Measurements from ENCODE around the gene PMVK. TPM values are rescaled to one million over a fixed set of nuclear protein-coding genes. Genes with fewer than 3 reads are reported as not detected.

Gene PMVK
- total and polyA plus RNA-seq, 10 of the 15 experiments (the other 5 are each of a cell fraction or from before 2014, with no cell fraction given) = 6.0 to 121 (median 49.4) TPM

- no peak for ATAC-seq
- H3K27ac ChIP-seq (ENCODE audit: control insufficient read depth, insufficient read depth) = no peak overlapping the region
- H3K9me3 ChIP-seq (replicated peaks; ENCODE audit: control insufficient read depth, insufficient read depth, low read length) = no peaks in the 10 kb centered on the region
- peaks cover 4 to 8% of the 10 kb centered on the region in 2 experiments; a peak in 3 of 4 replicates for H3K36me3 ChIP-seq (ENCODE audit: control insufficient read depth in 2 of 2, insufficient read depth in 2 of 2, low read length in 1 of 2)
- H2AFZ ChIP-seq (ENCODE audit: control insufficient read depth, low read depth, low read length) = no peak overlapping the region
- H3K4me1 ChIP-seq (ENCODE audit: control insufficient read depth, insufficient read depth, low read length) = peaks cover 28% of the 10 kb centered on the region
- POLR2A ChIA-PET = interaction anchor here (0.6 to 9.8 kb wide), 7 partner anchors 11 to 301 kb away, joined by 3 to 140 read pairs (median 4); partner anchors contain the start of genes CLK2, FLAD1, PBXIP1 and PMVK
- in situ Hi-C loops (cut with MboI) = no loop called here
- FAIRE-seq = no peak
- CTCF ChIA-PET = interaction anchor here (0.6 to 20.6 kb wide), 8 partner anchors 10 to 45 kb away, joined by 3 to 226 read pairs (median 4); partner anchors contain the start of genes LENEP, PBXIP1, PYGO2 and ZBTB7B
- RAD21 ChIA-PET (ENCODE audit: unreplicated experiment) = interaction anchor here (0.9 to 2.8 kb wide), 4 partner anchors 11 to 27 kb away, joined by 3 to 20 read pairs (median 9); partner anchors contain the start of genes FLAD1 and PYGO2
- H3K79me2 ChIP-seq (ENCODE audit: control insufficient read depth, insufficient read depth, low read length) = peaks cover 65% of the 10 kb centered on the region
- BruUV-seq (replicated peaks) = no TSS peak
- no peak for DNase-seq (ENCODE audit: low read depth, low spot score)
- H3K4me3 ChIP-seq = no peak overlapping the region
- H3K9ac ChIP-seq (ENCODE audit: control insufficient read depth, insufficient read depth, low read length) = no peak overlapping the region
- intact Hi-C loops (cut with micrococcal nuclease; ENCODE audit: unreplicated experiment) = loop anchor here (5.0 kb wide), 1 partner anchor 90 kb away; the partner anchor contains the start of gene EFNA4
- SMC1A ChIA-PET (ENCODE audit: uncharacterized antibody, unreplicated experiment) = interaction anchor here (1.4 to 3.2 kb wide), 4 partner anchors 11 to 102 kb away, joined by 3 to 21 read pairs (median 5); partner anchors contain the start of genes FLAD1, KCNN3 and PBXIP1
- 97% methylated on average over 3 of the region's 3 CpGs for WGBS (ENCODE audit: insufficient coverage, insufficient replicate concordance, low lambda C conversion rate, missing lambda C conversion rate)
- no peaks in the 10 kb centered on the region for H3K27me3 ChIP-seq (replicated peaks in 1 of 2; ENCODE audit: control insufficient read depth in 2 of 2, insufficient read depth in 2 of 2, low read length in 1 of 2)
- TF ChIP-seq EED (IDR thresholded peaks at IDR 0.05; ENCODE audit: low read depth) = no peak
- TF ChIP-seq CEBPB (IDR thresholded peaks at IDR 0.05; ENCODE audit: borderline replicate concordance in 1 of 2, low read depth in 2 of 2, low read length in 2 of 2) = no peak
- no peak for TF ChIP-seq MYC (IDR thresholded peaks at IDR 0.05; ENCODE audit: insufficient read depth, insufficient read length, insufficient replicate concordance, low read length, severe bottlenecking)
- TF ChIP-seq ZBED1 (IDR thresholded peaks at IDR 0.05; ENCODE audit: borderline replicate concordance) = no peak
- TF ChIP-seq CHD1 (IDR thresholded peaks at IDR 0.05; ENCODE audit: low read depth, low read length) = no peak
- no peak for TF ChIP-seq KAT2A (conservative IDR thresholded peaks at IDR 0.05; ENCODE audit: control insufficient read depth, low read depth, low read length)
- H4K20me1 ChIP-seq (ENCODE audit: control insufficient read depth, insufficient read depth) = no peaks in the 10 kb centered on the region
- H3K4me2 ChIP-seq (ENCODE audit: control insufficient read depth, insufficient read depth) = peak overlapping the region; percentile 88
Measured at GRCh38 chr1:154972213-154972516, 35.6 kb upstream of the PMVK start.
